Stimulated activated CD8-positive, alpha-beta memory T cell treated with anti-CD3 and anti-CD28 coated beads, Interleukin-12 subunit alpha, Interleukin-12 subunit beta, amount 100 ng/mL, for 24 hours (primary cell): Measurements from ENCODE around the gene GNB5.
"Not testable (repeated sequence)": the region's sequence is repeated elsewhere in the genome, so short reads cannot be mapped to it uniquely, and the experiment has no call there.

ENCODE experiments used
- DNase-seq: peaks from one replicate; pipeline ENCODE4 v3.0.0-alpha.2; 2020; ENCODE audit errors: extremely low read depth

The GNB5 gene

DNA sequence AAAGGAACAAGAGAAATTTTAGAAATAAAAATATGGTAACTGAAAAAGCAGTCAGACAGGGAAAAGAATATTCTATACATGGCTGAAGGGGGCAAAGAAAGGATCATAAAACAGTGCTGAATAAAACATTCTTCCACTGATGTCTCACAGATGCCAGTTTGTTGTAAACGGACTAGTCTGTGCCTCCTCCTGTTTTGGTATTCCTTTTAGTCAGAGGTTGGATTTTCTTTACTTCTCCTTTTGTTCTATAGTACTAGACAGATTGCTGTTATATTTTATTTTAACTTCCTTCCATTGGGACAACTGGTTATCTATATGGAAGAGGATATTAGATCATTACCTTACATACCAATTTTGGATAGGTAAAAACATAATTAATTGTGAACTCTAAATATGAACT, 16.0 kb upstream of the GNB5 start:
- DNase-seq: no peak

DNA sequence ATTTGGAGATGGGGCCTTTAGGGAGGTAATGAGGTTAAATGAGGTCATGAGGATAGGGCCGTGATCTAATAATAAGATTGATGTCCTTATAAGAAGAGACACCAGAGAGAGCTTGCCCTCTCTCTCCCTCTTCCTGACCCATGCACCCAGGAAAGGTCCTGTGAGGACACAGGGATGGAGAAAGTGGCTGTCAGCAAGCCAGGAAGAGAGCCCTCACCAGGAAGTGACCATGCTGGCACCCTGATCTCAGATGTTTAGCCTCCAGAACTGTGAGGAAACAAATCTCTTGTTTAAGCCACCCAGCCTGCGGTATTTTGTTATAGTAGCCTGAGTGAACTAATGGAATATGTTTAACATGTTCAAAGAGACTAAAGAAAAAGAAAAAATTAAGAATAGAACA, 15.3 kb upstream of the GNB5 start:
- no peak for DNase-seq

DNA sequence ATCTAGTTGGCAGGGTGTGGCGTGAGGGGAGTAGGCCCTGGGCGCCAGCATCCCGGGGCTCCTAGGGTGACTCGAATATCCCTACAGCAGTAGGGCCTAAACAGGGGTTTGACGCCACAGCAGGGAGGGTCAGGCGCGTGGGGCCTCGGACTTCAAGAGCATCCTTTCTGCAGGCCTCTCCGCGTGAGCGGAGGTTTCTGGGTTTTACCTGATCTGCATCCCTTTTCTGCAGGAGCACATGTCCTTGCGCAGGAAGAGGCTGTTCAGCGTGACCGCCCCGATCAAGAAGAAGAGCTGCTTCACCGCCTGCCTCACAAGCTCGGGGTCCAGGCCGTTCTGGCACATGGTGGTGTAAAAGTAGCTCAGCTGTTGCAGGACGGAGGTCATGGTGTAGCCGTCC, 13.5 kb upstream of the GNB5 start:
- no peak for DNase-seq

DNA sequence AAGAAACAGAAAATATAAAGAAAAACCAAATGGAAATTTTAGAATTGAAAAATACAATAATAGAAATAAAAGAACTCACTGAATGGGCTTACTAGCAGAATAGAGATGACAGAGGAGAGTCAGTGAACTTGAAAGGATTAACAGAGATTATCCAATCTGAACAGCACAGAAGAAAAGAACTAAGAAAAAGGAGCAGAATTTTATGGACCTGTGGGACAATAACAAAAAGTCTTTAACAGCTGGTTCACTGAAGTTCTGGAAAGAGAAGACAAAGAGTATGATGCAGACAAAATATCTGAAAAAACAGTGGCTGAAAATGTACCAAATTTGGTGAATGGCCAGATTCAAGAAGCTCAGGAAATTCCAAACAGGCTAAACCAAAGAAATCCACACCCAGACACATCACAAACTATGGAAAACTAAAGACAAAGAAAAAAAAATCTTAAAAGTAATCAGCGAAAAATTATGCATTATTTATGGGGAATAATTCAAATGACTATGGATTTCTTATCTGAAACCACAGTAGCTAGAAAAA, 9.7 kb upstream of the GNB5 start:
- DNase-seq: no peak

DNA sequence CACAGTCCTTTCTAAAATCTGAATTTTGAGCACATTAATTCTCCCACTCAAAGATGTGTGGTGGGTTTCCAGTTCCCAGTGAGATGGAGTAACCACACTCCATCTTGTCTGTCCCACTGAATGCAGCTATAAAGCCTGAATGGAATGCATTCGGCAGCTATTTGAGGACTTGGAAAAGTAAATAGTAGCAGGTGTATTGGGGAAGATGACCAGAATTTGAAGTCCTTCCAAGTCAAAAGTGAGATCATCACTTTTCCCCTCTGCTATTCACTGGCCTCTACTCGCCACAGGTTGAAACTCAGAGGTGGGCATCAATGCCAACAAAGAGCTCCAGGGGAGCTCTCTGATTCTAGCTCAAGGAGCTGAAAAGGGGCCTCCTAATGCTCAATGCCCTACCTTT, 8.1 kb upstream of the GNB5 start:
- DNase-seq: no peak

DNA sequence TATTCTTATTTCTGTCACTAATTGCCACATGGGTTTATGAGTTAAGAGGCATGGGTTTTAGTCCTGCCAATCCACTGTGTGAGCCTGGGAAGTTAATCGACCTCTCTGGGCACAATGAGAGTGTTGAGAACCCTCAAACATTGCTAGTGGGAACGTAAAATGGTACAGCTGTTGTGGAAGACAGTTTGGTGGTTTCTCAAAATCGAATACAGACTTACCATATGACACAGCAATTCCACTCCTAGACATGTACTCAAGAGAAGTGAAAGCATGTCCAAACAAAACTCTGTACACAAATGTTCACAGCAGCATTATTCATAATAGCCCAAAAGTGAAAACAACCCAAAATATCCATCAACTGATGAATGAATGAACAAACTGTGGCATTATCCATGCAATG, 5.7 kb upstream of the GNB5 start:
- DNase-seq: no peak

DNA sequence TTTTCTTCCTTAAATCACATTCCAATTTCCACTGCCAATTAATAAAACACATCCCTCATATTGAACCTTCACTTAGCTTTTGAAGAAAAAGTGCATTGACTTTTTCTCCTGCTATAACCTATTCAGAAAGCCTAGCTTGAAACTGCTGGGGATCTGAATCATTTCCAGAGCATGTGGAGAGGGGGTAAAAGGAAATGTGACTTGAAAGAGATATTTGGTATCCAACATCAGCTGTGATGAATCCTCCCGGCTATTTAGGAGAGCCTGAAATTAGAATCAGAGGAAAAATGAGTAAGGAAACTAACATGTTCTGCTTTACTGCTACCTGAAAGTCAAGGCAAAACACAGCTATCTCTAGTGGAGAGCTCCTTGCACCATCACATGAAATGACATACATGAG, 2.6 kb upstream of the GNB5 start:
- no peak for DNase-seq

DNA sequence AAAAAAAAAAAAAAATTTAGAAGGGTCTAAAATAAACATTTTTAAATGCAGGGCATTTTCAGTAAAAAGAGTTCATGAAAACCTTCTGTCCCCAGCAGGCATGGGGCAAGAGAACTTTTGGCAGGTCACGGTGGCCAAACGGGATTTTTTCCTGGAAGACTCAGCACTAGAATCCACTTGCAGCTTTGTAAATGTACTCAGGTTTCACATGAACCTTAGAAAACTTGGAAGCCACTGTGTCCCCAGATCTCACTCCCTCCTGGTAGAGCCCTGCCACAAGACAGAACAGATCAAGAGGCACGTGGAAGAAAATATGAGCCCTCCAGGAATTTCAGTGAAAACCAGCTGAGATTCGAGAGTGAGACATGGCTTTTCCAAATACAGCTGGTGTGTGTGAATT, 2.1 kb upstream of the GNB5 start:
- DNase-seq: no peak

DNA sequence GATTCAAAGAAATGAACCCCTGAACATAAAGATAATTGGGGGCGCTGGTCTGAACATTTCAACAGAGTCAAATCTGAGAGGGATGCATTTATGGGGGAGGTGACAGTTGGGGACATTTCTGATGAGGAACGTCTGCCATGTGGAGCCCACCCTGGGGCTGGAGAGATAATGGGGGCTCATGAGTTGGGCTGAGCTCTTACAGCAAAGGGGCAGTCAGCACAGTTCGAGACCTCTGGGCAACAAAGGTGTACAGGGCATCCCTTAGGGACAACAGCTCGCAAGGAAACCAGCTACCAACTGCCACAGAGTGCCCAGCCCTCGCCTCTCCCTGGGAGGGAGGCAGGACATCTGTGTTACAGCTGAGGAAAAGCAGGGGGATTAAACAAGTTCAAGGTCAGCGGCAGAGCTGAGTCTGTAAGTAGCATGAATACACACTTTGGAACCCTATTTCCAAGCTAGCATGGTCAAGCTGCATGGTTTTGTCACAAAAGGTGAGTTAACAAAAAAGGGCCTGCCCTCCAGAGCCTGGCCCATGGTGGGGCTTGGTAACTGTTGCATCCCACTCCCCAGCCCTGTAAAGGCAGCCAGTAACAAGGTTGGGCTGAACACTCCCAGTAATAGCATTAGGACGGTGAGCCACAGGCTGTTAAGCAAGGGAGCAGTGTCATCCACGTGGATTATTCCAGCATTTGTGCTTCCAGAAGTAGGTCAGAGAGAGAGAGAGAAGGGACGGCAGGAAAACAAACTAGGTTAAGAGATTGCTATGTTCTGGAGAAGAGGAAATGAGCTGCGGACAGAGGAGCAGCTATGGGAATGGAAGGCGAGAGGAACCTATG, 4.3 kb downstream of the GNB5 start:
- DNase-seq: no peak

DNA sequence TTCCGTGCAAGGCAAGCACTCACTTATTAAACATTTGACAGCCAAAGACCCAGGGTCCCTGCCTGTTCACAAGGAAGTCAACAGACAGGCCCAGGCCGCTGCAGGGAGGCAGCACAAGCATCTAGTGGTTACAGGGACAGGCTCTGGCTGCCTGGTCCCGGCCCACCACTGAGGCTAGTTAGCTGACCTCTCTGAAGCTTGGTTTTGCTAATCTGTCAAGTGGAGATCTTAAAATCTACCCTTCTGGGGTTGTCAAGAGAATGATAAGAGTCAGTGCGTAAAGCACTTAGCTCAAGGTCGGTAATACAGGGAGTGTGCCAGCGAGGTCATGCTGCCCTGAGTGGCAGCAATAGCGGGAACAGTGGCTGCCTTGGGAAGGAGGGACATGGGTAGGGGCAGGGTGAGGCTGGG, 6.0 kb downstream of the GNB5 start:
- DNase-seq: no peak

DNA sequence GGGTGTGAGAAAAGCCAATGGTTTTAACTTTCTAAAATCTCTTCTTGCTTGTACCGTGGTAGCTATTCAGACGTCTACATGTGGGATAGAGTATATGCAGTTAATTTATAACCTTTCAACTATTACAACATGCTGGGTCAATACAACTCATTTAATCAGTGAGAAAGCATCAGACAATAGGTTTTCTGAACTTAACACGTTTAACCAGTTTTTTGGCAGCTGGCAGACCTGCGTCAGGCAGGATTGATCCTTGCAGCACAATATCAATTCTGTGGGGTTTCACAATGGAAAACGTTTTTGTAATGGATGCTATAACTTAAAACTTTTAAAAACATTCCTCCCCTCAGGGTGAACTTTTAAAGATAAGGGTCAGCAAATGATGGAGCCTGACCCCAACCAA, 6.5 kb downstream of the GNB5 start:
- no peak for DNase-seq

DNA sequence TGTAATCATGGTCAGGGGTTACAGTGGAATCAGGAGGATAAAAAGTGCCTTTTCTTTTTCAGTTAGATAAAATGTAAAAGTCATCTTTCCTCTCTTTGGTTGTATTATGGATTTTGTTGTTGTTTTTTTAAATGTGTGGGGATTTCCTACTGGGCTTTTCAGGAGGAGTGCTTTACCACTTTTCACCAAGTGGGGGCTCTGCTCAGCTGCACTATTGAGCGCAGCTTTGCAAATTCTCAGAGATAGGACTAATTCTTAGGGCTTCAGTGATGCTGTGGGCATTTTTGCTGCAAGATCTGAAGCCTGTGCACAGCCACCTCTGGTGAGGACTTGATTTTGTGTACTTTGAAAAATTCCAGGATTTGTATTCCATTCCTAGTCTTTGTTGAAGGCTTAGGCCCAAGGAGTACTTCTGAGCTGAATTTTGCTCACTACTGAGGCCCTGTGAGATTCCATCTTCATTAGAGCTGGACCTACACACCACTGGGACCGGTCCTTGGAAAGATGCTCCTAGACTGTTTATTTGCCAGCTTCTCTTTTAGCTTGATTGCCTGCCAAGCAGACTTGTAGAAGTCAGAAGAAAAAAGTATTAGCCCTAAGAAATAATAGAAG, 7.5 kb downstream of the GNB5 start:
- no peak for DNase-seq

DNA sequence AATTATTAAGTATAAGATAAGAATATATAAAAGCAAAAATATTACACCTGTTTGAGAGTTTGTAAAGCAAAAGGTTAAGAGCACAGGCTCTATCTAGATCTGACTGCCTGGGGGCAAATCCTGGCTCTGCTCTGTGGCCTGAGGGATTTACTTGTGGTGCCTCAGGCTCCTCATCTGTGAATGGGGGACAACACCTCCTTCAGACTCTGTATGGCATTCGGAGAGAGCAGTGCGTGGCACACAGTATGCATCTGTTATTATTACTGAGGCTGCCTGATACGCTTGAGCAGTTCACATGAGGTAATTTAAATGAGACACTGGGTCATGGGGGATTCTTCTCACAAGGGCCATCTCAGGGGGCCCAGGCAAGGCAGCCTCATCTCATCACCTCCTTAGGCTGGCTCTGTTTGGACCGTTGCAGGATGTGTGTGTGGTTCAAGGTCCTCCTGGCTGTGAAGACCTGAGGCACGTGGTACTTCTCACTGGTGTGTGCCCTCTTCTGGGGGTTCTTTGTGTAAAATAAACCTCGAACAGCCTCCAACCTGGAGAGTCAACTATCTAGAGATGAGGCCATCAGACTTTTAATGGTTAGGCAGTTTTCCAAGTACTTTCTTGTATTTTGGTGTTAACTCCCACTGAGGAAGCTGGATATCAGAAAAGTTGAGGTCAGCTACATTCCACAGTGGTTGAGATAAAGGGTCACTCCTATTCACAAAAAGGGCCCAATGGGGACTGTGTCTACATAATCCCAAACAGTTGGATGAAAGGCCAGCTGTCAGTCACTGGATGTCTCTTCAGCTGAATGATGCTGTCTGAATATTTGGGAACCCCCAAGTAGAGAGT, 9.0 kb downstream of the GNB5 start:
- DNase-seq: no peak

DNA sequence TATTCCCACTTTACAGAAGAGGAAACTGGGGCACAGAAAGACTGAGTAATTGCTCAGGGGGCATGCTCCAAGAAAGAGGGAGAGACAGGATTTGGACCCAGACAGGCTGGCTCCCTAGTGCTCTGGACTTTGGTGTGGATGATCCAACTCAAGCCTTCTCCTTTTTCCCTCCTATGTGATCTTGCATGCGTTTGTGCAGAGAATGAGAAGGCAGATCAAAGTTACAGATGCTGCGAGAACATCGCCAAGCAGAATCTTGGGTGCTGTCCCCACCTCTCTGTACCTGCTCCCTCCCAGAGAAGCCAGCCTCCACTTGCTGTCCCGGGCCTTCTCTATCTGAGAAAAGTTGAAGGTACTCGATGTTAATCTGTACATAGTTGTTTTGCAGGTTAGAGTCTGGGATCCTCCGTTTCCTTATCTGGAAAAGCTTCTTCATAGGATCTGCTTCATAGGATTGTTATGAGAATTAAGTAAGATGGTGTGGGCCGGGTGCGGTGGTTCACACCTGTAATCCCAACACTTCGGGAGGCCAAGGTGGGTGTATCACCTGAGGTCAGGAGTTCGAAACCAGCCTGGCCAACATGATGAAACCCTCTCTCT, 10.2 kb downstream of the GNB5 start:
- no peak for DNase-seq

DNA sequence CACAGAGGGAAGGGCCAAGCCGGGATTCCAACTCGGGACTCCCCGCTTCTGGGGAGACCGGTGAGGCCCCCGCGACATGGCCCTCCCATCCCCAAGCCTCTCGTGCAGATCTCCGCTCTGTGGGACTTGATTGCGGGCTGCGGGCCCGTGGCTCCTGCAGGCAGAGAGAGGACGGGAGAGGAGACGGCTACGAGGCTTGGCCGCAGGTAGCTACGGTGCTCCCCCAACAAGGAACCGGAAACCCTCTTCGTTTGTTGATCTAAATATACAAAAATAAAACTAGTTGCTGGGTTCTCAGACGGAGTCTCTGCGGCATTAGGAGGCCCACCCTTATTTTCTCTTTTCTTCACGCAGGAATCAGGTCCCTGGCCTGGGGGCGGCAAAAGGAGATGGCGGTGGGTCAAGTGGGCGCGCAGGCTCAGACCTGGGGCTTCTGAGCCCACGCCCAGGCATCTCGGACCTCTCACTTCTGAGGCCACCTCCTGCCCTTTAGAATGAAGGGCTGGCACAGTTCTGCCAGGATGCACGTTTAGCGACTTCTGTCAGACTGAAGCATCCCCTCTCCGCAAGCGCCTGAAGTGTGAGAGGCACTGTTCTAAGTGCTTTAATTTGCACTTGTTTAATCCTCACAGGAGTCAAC, 10.9 kb downstream of the GNB5 start:
- no peak for DNase-seq

DNA sequence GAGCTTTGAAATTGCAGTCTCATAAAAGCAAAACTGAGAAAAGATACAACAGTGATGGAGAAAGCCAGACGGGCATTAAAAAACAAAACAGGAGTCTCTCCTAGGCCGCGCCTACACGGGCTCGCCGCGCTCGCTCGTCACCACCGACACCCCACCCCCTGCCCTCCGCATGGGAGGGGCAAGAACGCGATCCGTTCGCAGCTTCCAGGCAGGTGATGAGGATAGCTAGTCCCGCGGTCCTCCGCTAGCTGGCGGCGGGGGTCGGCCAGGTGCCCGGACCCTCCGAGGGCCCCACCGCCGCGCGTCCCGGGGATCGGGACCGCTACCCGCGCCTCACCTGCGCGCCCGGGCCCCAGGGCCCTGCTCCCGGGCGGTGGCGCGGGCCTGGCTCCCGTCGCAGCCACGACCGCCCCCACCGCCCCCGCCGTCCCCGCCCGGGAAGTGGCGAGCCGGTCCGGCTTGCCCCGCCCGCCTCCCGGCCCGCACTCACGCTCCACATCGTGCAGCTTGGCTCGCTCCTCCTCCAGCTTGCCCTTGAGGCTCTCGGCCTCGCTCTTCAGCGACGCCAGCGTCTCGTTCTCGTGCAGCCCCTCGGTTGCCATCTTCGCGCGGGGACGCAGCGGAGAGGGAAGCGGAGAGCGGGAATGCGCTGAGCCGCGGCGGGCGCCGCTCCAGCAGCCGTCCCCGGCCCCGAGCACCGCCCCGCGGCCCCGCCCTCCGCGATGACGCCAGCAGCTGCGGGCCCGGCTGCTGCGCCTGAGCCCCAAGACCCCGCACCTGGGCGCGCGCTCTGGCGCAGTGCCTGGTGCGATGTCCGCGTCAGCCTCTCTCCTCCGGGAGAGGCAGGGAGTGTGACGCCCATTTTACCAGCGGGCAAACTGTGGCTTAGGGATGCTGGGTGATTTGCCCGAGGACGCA, 11.7 kb downstream of the GNB5 start:
- DNase-seq: peak; percentile 60

DNA sequence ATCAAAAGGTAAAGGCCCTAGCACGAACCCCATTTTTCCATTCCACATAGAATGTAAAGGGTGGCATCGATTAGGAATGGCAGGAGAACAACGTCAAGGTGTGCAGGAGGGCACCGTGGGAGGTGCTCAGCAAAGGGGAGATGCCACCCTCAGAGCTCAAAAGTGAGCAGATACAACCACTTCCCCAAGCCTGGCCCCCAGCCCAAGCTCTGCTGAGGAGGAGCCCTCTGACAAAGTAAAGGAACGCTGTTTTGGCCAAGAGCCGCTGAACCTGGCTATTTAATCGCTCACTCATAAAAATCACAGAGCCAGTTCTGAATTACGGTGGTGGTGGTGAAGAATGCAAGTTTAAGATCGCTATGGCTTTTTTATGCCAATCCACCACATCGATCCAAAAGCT, 12.4 kb downstream of the GNB5 start:
- DNase-seq: no peak

DNA sequence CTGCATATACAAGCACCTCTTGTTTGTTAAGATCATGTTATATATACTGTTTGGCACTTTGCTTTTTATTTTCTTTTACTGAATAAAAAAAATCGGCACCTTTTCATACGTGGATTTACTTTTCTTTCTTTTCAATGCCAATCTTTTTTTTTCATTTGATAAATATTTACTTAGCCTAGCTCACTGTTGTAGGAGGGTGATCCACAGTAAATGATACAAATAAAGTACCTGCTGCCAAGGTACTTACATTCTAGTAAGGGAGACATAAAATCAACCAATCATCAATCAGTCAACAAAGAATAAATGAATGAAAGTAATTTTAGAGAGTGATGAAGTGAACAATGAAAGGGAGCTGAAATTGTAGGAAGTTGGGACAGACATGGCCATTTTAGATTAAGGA, 18.3 kb downstream of the GNB5 start:
- DNase-seq: no peak

DNA sequence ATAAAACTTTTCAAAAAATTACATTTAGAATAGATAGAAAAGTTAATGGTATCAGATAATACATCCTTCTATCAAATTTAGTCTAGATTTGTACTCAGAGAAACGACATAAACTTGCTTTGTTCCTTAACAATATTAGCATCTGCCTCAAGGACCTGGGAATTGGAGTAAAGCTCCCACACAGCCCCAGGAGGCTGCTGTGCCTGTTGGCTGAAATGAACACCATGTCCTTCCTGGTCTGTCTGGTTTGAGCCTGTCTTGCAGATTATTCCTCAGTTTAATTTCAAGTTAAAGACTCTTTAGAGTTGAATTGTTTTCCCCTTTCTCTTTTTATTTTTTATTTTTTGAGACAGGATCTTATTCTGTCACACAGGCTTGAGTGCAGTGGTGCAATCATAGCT, 19.4 kb downstream of the GNB5 start:
- no peak for DNase-seq

DNA sequence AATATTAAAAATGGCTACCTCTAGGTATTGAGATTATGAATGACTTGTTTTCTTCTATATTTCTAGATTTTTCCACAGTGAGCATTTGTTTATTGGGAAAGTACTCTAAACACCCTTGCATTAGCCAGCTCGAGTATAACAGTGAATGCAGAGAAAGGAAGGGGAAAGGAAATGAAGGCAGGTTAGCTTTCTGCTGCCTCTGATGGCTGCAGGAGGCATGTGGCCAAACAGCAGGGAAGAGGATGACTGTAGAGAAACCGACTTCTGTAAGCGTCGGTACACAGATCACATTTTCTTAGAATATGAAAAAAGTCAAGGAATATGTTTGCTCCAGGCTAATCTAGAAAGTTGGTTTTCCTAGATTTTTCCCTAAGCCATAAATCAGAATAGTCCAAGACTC, 19.8 kb downstream of the GNB5 start:
- no peak for DNase-seq

DNA sequence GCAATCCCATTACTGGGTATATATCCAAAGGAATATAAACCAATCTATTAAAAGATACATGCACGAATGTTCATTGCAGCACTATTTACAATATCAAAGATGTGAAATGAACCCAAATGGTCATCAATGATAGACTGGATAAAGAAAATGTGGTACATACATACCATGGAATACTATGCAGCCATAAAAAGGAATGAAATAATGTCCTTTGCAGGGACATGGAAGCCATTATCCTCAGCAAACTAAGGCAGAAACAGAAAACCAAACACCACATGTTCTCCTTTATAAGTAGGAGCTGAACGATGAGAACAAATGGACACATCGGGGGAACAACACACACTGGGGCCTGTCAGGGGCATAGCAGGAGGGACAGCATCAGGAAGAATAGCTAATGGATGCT, 21.0 kb downstream of the GNB5 start:
- DNase-seq: not testable (repeated sequence)
